CD4-positive, alpha-beta T cell treated with Interleukin-17A for 4 hours (primary cell): ENCODE data around the gene ZNF624.
A peak's percentile ranks its signal among the peaks of the same experiment; 100 is the strongest.

Source experiments
- DNase-seq: peaks from one replicate; pipeline ENCODE4 v3.0.0-alpha.2; 2020; ENCODE audit warnings: mixed read lengths

ZNF624 gene

GRCh38 chr17:16589097-16589969 lies 64.3 kb downstream of the ZNF624 start:
- DNase-seq: peak; percentile 94

- no peak for DNase-seq
These were observed 67.9 kb downstream of the ZNF624 start for GRCh38 chr17:16585796-16586195.

- peak; percentile 96 for DNase-seq
These were observed 69.2 kb downstream of the ZNF624 start for GRCh38 chr17:16584273-16584995.

- no peak for DNase-seq
These were observed 69.9 kb downstream of the ZNF624 start for GRCh38 chr17:16583781-16584180.

- no peak for DNase-seq
These were observed 80.2 kb downstream of the ZNF624 start for GRCh38 chr17:16573466-16573865.
